PFSK-1 (cell line): ENCODE measurements around the gene HPGDS.

Experiments used
- FOXP2 ChIP-seq: optimal IDR thresholded peaks from 2 replicates; pipeline ENCODE3; 2011; ENCODE audit warnings: borderline replicate concordance, control low read depth, inconsistent platforms; ENCODE audit not compliant: insufficient read depth; ENCODE audit errors: extremely low read length, extremely low read depth
- POLR2AphosphoS5 ChIP-seq: IDR thresholded peaks from 2 replicates; pipeline ENCODE4 v1.6.1; 2012; ENCODE audit warnings: low read depth, mild to moderate bottlenecking, control low read depth, low read length, moderate library complexity
- SIN3A ChIP-seq: IDR thresholded peaks from 2 replicates; pipeline ENCODE4 v1.6.1; 2012; ENCODE audit warnings: mild to moderate bottlenecking, low read length, moderate library complexity, borderline replicate concordance; ENCODE audit not compliant: insufficient read depth
- TAF1 ChIP-seq: IDR thresholded peaks from 2 replicates; pipeline ENCODE4 v1.6.1; 2012; ENCODE audit warnings: low read length, control low read depth, borderline replicate concordance; ENCODE audit not compliant: insufficient read depth
- TF ChIP-seq, protein P1 (sequence below), 2 experiments: IDR thresholded peaks; 2 replicates each; pipeline versions ENCODE4 v1.6.1 to v1.8.0; 2011 to 2012; ENCODE audit warnings: low read depth in 2 of 2, low read length in 2 of 2, control low read depth in 1 of 2, inconsistent platforms in 1 of 2, mild to moderate bottlenecking in 1 of 2, moderate library complexity in 1 of 2; ENCODE audit not compliant: insufficient read depth in 1 of 2

DNA sequence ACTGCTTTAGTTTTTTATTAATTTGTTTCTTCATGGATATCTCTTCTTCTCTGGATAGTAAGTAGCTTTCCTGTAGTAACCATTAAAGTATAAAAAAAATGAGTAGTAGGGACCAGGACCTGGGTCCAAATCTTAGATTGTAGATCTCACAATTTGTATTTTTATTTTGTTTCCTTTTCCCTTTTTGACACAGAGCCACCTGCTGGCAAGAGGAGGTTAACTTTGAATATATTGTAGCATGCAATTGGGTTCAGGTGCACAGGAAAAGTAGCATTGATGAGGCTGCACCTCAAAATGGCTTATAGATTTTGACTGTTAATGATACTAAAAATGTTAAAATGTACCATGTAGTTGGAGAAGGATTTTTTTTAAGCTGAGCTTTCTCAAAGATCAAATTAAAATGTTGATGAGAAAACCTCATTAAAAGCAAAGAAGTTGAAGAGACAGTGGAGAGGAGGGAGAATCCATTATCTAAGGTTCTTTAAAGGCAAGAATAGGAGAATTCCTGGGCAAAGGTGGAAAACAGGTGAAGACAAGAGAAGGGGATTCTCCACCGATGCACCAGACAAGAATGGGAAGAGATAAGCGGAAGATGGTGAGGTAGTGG lies 48.3 kb upstream of the HPGDS start:
- TF ChIP-seq TAF1, result no peak
- TF ChIP-seq, protein P1, sequence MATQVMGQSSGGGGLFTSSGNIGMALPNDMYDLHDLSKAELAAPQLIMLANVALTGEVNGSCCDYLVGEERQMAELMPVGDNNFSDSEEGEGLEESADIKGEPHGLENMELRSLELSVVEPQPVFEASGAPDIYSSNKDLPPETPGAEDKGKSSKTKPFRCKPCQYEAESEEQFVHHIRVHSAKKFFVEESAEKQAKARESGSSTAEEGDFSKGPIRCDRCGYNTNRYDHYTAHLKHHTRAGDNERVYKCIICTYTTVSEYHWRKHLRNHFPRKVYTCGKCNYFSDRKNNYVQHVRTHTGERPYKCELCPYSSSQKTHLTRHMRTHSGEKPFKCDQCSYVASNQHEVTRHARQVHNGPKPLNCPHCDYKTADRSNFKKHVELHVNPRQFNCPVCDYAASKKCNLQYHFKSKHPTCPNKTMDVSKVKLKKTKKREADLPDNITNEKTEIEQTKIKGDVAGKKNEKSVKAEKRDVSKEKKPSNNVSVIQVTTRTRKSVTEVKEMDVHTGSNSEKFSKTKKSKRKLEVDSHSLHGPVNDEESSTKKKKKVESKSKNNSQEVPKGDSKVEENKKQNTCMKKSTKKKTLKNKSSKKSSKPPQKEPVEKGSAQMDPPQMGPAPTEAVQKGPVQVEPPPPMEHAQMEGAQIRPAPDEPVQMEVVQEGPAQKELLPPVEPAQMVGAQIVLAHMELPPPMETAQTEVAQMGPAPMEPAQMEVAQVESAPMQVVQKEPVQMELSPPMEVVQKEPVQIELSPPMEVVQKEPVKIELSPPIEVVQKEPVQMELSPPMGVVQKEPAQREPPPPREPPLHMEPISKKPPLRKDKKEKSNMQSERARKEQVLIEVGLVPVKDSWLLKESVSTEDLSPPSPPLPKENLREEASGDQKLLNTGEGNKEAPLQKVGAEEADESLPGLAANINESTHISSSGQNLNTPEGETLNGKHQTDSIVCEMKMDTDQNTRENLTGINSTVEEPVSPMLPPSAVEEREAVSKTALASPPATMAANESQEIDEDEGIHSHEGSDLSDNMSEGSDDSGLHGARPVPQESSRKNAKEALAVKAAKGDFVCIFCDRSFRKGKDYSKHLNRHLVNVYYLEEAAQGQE (IDR thresholded peaks at IDR 0.05; ENCODE audit: insufficient read depth in 1 of 2, low read depth in 2 of 2, low read length in 2 of 2), result no peak
- TF ChIP-seq POLR2AphosphoS5, result no peak
- TF ChIP-seq SIN3A, result no peak
- no peak for TF ChIP-seq FOXP2
